A673 (cell line): ENCODE data around the gene TPM2.

Experiments used
- CTCF ChIP-seq: fragments of 300-800, 200-600 bp; sonication (generic); conservative IDR thresholded peaks from 2 replicates; pipeline ENCODE4 v1.5.1; 2017; ENCODE audit warnings: low read depth, mild to moderate bottlenecking, antibody characterized with exemption, low read length, moderate library complexity, mixed read lengths
- EZH2 ChIP-seq: fragments of 200-600 bp; sonication (generic); IDR thresholded peaks from 2 replicates; pipeline ENCODE4 v1.6.1; 2017; ENCODE audit warnings: borderline replicate concordance, low read depth, mild to moderate bottlenecking, mixed read lengths, antibody characterized with exemption, low read length; ENCODE audit not compliant: poor library complexity, severe bottlenecking

GRCh38 chr9:35738186-35738585 lies 48.5 kb upstream of the TPM2 start:
- TF ChIP-seq CTCF = no peak
- TF ChIP-seq EZH2 = no peak
